ENCODE data around the gene ITGB2.

Gene ITGB2

GRCh38 chr21:44938772-44939531 is 18.3 kb upstream of the ITGB2 start:
- peak overlapping the region; percentile 92 for H3K4me3 ChIP-seq (replicated peaks; ENCODE audit: low read depth, low read length)
- no peak for DNase-seq (ENCODE audit: low read depth)
- no peak for TF ChIP-seq CTCF (IDR thresholded peaks at IDR 0.05; ENCODE audit: low read length, missing control alignments)

- DNase-seq (ENCODE audit: low read depth), result no peak
- H3K4me3 ChIP-seq (replicated peaks; ENCODE audit: low read depth, low read length), result no peak overlapping the region
- no peak for TF ChIP-seq CTCF (IDR thresholded peaks at IDR 0.05; ENCODE audit: low read length, missing control alignments)
These were observed 14.8 kb upstream of the ITGB2 start for GRCh38 chr21:44935533-44935927.

GRCh38 chr21:44934797-44935532 is 14.3 kb upstream of the ITGB2 start:
- no peak overlapping the region for H3K4me3 ChIP-seq (replicated peaks; ENCODE audit: low read depth, low read length)
- no peak for DNase-seq (ENCODE audit: low read depth)
- TF ChIP-seq CTCF (IDR thresholded peaks at IDR 0.05; ENCODE audit: low read length, missing control alignments), result no peak

GRCh38 chr21:44934276-44934675 is 13.6 kb upstream of the ITGB2 start:
- no peak for DNase-seq (ENCODE audit: low read depth)
- no peak overlapping the region for H3K4me3 ChIP-seq (replicated peaks; ENCODE audit: low read depth, low read length)
- TF ChIP-seq CTCF (IDR thresholded peaks at IDR 0.05; ENCODE audit: low read length, missing control alignments), result no peak

GRCh38 chr21:44933918-44934260 is 13.2 kb upstream of the ITGB2 start:
- TF ChIP-seq CTCF (IDR thresholded peaks at IDR 0.05; ENCODE audit: low read length, missing control alignments), result no peak
- no peak for DNase-seq (ENCODE audit: low read depth)
- H3K4me3 ChIP-seq (replicated peaks; ENCODE audit: low read depth, low read length), result no peak overlapping the region

- no peak for DNase-seq (ENCODE audit: low read depth)
- TF ChIP-seq CTCF (IDR thresholded peaks at IDR 0.05; ENCODE audit: low read length, missing control alignments), result no peak
- no peak overlapping the region for H3K4me3 ChIP-seq (replicated peaks; ENCODE audit: low read depth, low read length)
These were observed 12.7 kb upstream of the ITGB2 start for GRCh38 chr21:44933199-44933917.
